H9 (cell line): ENCODE data around the gene SLC25A17. TPM values are rescaled to one million over a fixed set of nuclear protein-coding genes. Genes with fewer than 3 reads are reported as not detected.
"Not testable (repeated sequence)": the region's sequence is repeated elsewhere in the genome, so short reads cannot be mapped to it uniquely, and the experiment has no call there.

Experiments
- DNase-seq: peaks from one replicate; pipeline ENCODE4 v3.0.0-alpha.2; 2017
- H2AFZ ChIP-seq: one replicate; pipeline ENCODE4 v1.6.1; 2013; ENCODE audit warnings: mild to moderate bottlenecking, low read length, control low read depth, moderate library complexity
- H2AK5ac ChIP-seq: 2 replicates; pipeline ENCODE4 v1.6.1; 2013; ENCODE audit warnings: low read length, control low read depth, mixed read lengths; ENCODE audit not compliant: insufficient read length
- H2BK120ac ChIP-seq: one replicate; pipeline ENCODE4 v1.6.1; 2013; ENCODE audit warnings: low read depth, mild to moderate bottlenecking, low read length, control low read depth, inconsistent platforms; ENCODE audit not compliant: poor library complexity, severe bottlenecking
- H2BK12ac ChIP-seq: 2 replicates; pipeline ENCODE4 v1.6.1; 2013; ENCODE audit warnings: low read length, control low read depth, mixed read lengths, low read depth; ENCODE audit not compliant: insufficient read length
- H2BK15ac ChIP-seq: 2 replicates; pipeline ENCODE4 v1.6.1; 2013; ENCODE audit warnings: low read depth, low read length, control low read depth
- H2BK20ac ChIP-seq: one replicate; pipeline ENCODE4 v1.6.1; 2013; ENCODE audit warnings: low read depth, mild to moderate bottlenecking, low read length, control low read depth, inconsistent platforms; ENCODE audit not compliant: poor library complexity, severe bottlenecking
- H2BK5ac ChIP-seq: 2 replicates; pipeline ENCODE4 v1.6.1; 2013; ENCODE audit warnings: low read length, control low read depth, mixed read lengths; ENCODE audit not compliant: insufficient read length
- H3K14ac ChIP-seq: 2 replicates; pipeline ENCODE4 v1.6.1; 2013; ENCODE audit warnings: low read length, control low read depth; ENCODE audit not compliant: insufficient read depth
- H3K18ac ChIP-seq: 2 replicates; pipeline ENCODE4 v1.6.1; 2013; ENCODE audit warnings: low read depth, mild to moderate bottlenecking, mixed read lengths, low read length, control low read depth; ENCODE audit not compliant: insufficient read length
- H3K23ac ChIP-seq: 2 replicates; pipeline ENCODE4 v1.6.1; 2013; ENCODE audit warnings: low read length, control low read depth, mixed read lengths, low read depth; ENCODE audit not compliant: insufficient read length
- H3K23me2 ChIP-seq: 2 replicates; pipeline ENCODE4 v1.6.1; 2013; ENCODE audit warnings: low read depth, mild to moderate bottlenecking, mixed read lengths, low read length, control low read depth; ENCODE audit not compliant: insufficient read length, poor library complexity, severe bottlenecking
- H3K27ac ChIP-seq: 2 replicates; pipeline ENCODE4 v1.5.1; 2013; ENCODE audit warnings: low read length, control low read depth, mixed read lengths, low read depth; ENCODE audit not compliant: insufficient read length
- H3K27me3 ChIP-seq: 2 replicates; pipeline ENCODE4 v1.6.1; 2013; ENCODE audit warnings: low read length, control low read depth, inconsistent platforms; ENCODE audit not compliant: insufficient read depth
- H3K4ac ChIP-seq: 2 replicates; pipeline ENCODE4 v1.6.1; 2013; ENCODE audit warnings: low read depth, mild to moderate bottlenecking, control low read depth, inconsistent platforms, low read length, moderate library complexity
- H3K4me1 ChIP-seq: 2 replicates; pipeline ENCODE4 v1.6.1; 2013; ENCODE audit warnings: low read length, control low read depth, inconsistent platforms; ENCODE audit not compliant: insufficient read depth
- H3K4me2 ChIP-seq: 2 replicates; pipeline ENCODE4 v1.6.1; 2013; ENCODE audit warnings: low read length, control low read depth, mixed read lengths; ENCODE audit not compliant: insufficient read length, insufficient read depth
- H3K56ac ChIP-seq: 2 replicates; pipeline ENCODE4 v1.6.1; 2013; ENCODE audit warnings: low read depth, mild to moderate bottlenecking, mixed read lengths, low read length, control low read depth; ENCODE audit not compliant: insufficient read length
- H3K79me1 ChIP-seq: 2 replicates; pipeline ENCODE4 v1.6.1; 2013; ENCODE audit warnings: low read depth, mild to moderate bottlenecking, moderate library complexity, low read length, control low read depth, inconsistent platforms; ENCODE audit not compliant: insufficient read depth, poor library complexity, severe bottlenecking
- H3K79me2 ChIP-seq: 2 replicates; pipeline ENCODE4 v1.6.1; 2013; ENCODE audit warnings: low read length, control low read depth, inconsistent platforms; ENCODE audit not compliant: insufficient read depth
- H3K9ac ChIP-seq: 2 replicates; pipeline ENCODE4 v1.6.1; 2013; ENCODE audit warnings: low read length, control low read depth, mixed read lengths; ENCODE audit not compliant: insufficient read length; ENCODE audit errors: extremely low read depth
- H3K9me3 ChIP-seq: one replicate; pipeline ENCODE4 v1.6.1; 2013; ENCODE audit warnings: low read depth, low read length, inconsistent platforms; ENCODE audit not compliant: control insufficient read depth
- H3T11ph ChIP-seq: one replicate; pipeline ENCODE4 v1.6.1; 2013; ENCODE audit warnings: mild to moderate bottlenecking, low read length, control low read depth, inconsistent platforms
- H4K20me1 ChIP-seq: one replicate; pipeline ENCODE4 v1.6.1; 2013; ENCODE audit not compliant: control insufficient read depth, insufficient read length, insufficient read depth
- H4K5ac ChIP-seq: 2 replicates; pipeline ENCODE4 v1.6.1; 2013; ENCODE audit warnings: low read depth, mild to moderate bottlenecking, mixed read lengths, low read length, control low read depth; ENCODE audit not compliant: insufficient read length
- H4K8ac ChIP-seq: replicated peaks from 2 replicates; pipeline ENCODE4 v1.6.1; 2013; ENCODE audit warnings: low read length, control low read depth, mixed read lengths, low read depth; ENCODE audit not compliant: insufficient read length
- H4K91ac ChIP-seq: 2 replicates; pipeline ENCODE4 v1.6.1; 2013; ENCODE audit warnings: low read depth, mild to moderate bottlenecking, moderate library complexity, mixed read lengths, low read length, control low read depth; ENCODE audit not compliant: insufficient read length
- H3K27ac Mint-ChIP-seq, 3 experiments: 2 replicates in 2 of 3; 3 replicates in 1 of 3; pipeline ENCODE4 v1.8.0; 2020 to 2021; ENCODE audit warnings: mixed read lengths in 3 of 3, mild to moderate bottlenecking in 1 of 3, moderate library complexity in 1 of 3
- H3K27me3 Mint-ChIP-seq: 2 replicates; pipeline ENCODE4 v1.8.0; 2021; ENCODE audit warnings: low read depth, mild to moderate bottlenecking, moderate library complexity, mixed read lengths
- H3K36me3 Mint-ChIP-seq, 3 experiments: 2 replicates in 2 of 3; 3 replicates in 1 of 3; pipeline ENCODE4 v1.8.0; 2020 to 2021; ENCODE audit warnings: low read depth in 3 of 3, mixed read lengths in 3 of 3; ENCODE audit not compliant: insufficient read depth in 1 of 3
- H3K4me1 Mint-ChIP-seq, 2 experiments: 2 replicates each; pipeline ENCODE4 v1.8.0; 2020; ENCODE audit warnings: mixed read lengths in 2 of 2
- H3K4me3 Mint-ChIP-seq, 2 experiments: 2 replicates in 1 of 2; 3 replicates in 1 of 2; pipeline ENCODE4 v1.8.0; 2020 to 2021; ENCODE audit warnings: mild to moderate bottlenecking in 2 of 2, mixed read lengths in 2 of 2, moderate library complexity in 1 of 2
- H3K9me3 Mint-ChIP-seq, 2 experiments: 2 replicates in 1 of 2; 3 replicates in 1 of 2; pipeline ENCODE4 v1.8.0; 2020; ENCODE audit warnings: mild to moderate bottlenecking in 2 of 2, mixed read lengths in 2 of 2, moderate library complexity in 1 of 2
- CTCF ChIP-seq: fragments of 200-600 bp; sonication (generic); conservative IDR thresholded peaks from 3 replicates; pipeline ENCODE4 v1.8.0; 2021; ENCODE audit warnings: antibody characterized with exemption, mild to moderate bottlenecking
- WGBS: extraction: QIAGEN DNeasy Blood & Tissue Kit; methylation state at CpG from one replicate; pipeline ENCODE4 v1.1.7; 2013; ENCODE audit warnings: missing lambda C conversion rate, low lambda C conversion rate, mixed read lengths; ENCODE audit not compliant: insufficient read length; ENCODE audit errors: extremely low coverage; 5-methylcytosine and 5-hydroxymethylcytosine counted together
- total RNA-seq: library from RNA; stranded (reverse); gene quantifications from 2 replicates; pipeline ENCODE4 v1.2.1, GENCODE V29; 2021

The SLC25A17 gene
- total RNA-seq, 1 experiment from 2014 or later = 26.5 TPM

- Histone ChIP-seq H3K4me2 (no peak overlapping the region), H2AK5ac (no peak overlapping the region), H3K56ac (no peak overlapping the region), H2BK12ac (no peak overlapping the region), H3K23ac (no peak overlapping the region), H3K27me3 (no peaks in the 10 kb centered on the region), H2BK15ac (no peak overlapping the region), H2AFZ (no peak overlapping the region), H3T11ph (no peak overlapping the region), H3K79me1 (no peaks in the 10 kb centered on the region), H3K23me2 (no peaks in the 10 kb centered on the region), H3K9ac (no peak overlapping the region), H4K20me1 (no peaks in the 10 kb centered on the region), H2BK120ac (no peak overlapping the region), H3K18ac (no peak overlapping the region), H3K9me3 (no peaks in the 10 kb centered on the region), H4K5ac (no peak overlapping the region), H3K79me2 (no peaks in the 10 kb centered on the region), H4K8ac (no peak overlapping the region), H2BK5ac (no peak overlapping the region), H2BK20ac (no peak overlapping the region), H3K27ac (no peak overlapping the region), H3K4me1 (no peaks in the 10 kb centered on the region), H3K4ac (no peak overlapping the region), H4K91ac (no peak overlapping the region), H3K14ac (no peak overlapping the region)
- Mint-ChIP-seq H3K36me3 (peaks cover 32 to 61% (median 53%) of the 10 kb centered on the region in 3 experiments; a peak in 6 of 7 replicates), H3K27me3 (no peaks in the 10 kb centered on the region), H3K4me1 (peaks cover 11 to 18% of the 10 kb centered on the region in 2 experiments), H3K27ac (peak overlapping the region; percentile 85 to 93 (median 91)), H3K4me3 (no peak overlapping the region), H3K9me3 (no peaks in the 10 kb centered on the region)
- TF ChIP-seq CTCF = no peak
- no peak for DNase-seq
- no CpG with 5 or more reads among the region's 7 CpGs for WGBS
Observed at GRCh38 chr22:40826984-40827741, 8.0 kb upstream of the SLC25A17 start.

- H2BK15ac ChIP-seq, H4K20me1 ChIP-seq, H2BK12ac ChIP-seq, H2AK5ac ChIP-seq, H3K27ac ChIP-seq, H3K4me1 ChIP-seq, H3K9me3 ChIP-seq, H4K91ac ChIP-seq, H3K79me2 ChIP-seq, H3K9ac ChIP-seq, H3K56ac ChIP-seq, H3K23me2 ChIP-seq, H3K18ac ChIP-seq, H3K14ac ChIP-seq, H3K27me3 Mint-ChIP-seq, H3K9me3 Mint-ChIP-seq, H3K4me3 Mint-ChIP-seq, H2AFZ ChIP-seq, H2BK20ac ChIP-seq, H3K4me2 ChIP-seq, DNase-seq, H3K23ac ChIP-seq, H3K27me3 ChIP-seq, H4K8ac ChIP-seq, H2BK5ac ChIP-seq, H3K4ac ChIP-seq, H3T11ph ChIP-seq, H3K79me1 ChIP-seq, H2BK120ac ChIP-seq, H4K5ac ChIP-seq: not testable (repeated sequence)
- no CpG with 5 or more reads among the region's 2 CpGs for WGBS
- Mint-ChIP-seq H3K27ac (peak overlapping the region in 2 of 3 experiments; percentile 88 to 93; a peak in 4 of 7 replicates), H3K4me1 (peaks cover 11 to 20% of the 10 kb centered on the region in 2 experiments), H3K36me3 (peaks cover 31 to 53% (median 46%) of the 10 kb centered on the region in 3 experiments; a peak in 6 of 7 replicates)
Observed at GRCh38 chr22:40826292-40826691, 7.1 kb upstream of the SLC25A17 start.
